Measurements from ENCODE around the gene FAT2.

Gene FAT2

GRCh38 chr5:151553130-151553670 lies 37.9 kb downstream of the FAT2 start:
- FAIRE-seq = no peak

- no peak for FAIRE-seq
Observed at GRCh38 chr5:151551985-151552384, 39.1 kb downstream of the FAT2 start.

GRCh38 chr5:151550146-151550545 lies 41.0 kb downstream of the FAT2 start:
- FAIRE-seq = no peak

GRCh38 chr5:151549713-151550112 lies 41.4 kb downstream of the FAT2 start:
- FAIRE-seq = no peak

- no peak for FAIRE-seq
Observed at GRCh38 chr5:151547364-151547763, 43.8 kb downstream of the FAT2 start.

GRCh38 chr5:151541571-151541970 lies 49.6 kb downstream of the FAT2 start:
- no peak for FAIRE-seq
